SK-MEL-5 (cell line): ENCODE data around the gene DOCK9. TPM values are rescaled to one million over a fixed set of nuclear protein-coding genes. Genes with fewer than 3 reads are reported as not detected.

Experiments
- DNase-seq: peaks from one replicate; pipeline ENCODE4 v3.0.0-alpha.2; 2016; ENCODE audit warnings: low read depth, low spot score
- in situ Hi-C: cut with HindIII; loops from 2 replicates; pipeline ENCODE4 v1.10.0; 2016; ENCODE audit warnings: low sequenced_read_pairs, high pct_unique_total_duplicates, low pct_unique_long_range_greater_than_20kb
- polyA plus RNA-seq, 2 experiments: library from polyadenylated mRNA; depleted of rRNA; stranded (reverse); fragments of >200 nt; gene quantifications; 2 replicates each; pipeline ENCODE4 v1.2.3, GENCODE V29; 2015
- total RNA-seq: library from RNA; depleted of rRNA; stranded (reverse); fragments of >200 nt; shearing (Covaris generic); gene quantifications from 2 replicates; pipeline ENCODE4 v1.2.3, GENCODE V29; 2014; rRNA removed

DOCK9 gene
- total RNA-seq, result 14.3 and 16.2 TPM in 2 replicates
- 28.7 and 44.5 TPM in 2 replicates for polyA plus RNA-seq (2015; cell fraction: cytosol; rRNA removed)
- 71.4 and 116 TPM in 2 replicates for polyA plus RNA-seq (2015; cell fraction: nucleus; rRNA removed)

GRCh38 chr13:98977568-98978265 lies at the start of gene DOCK9:
Gene DOCK9 (minus strand): TSS chr13:98978064. CDS start chr13:98977909, 155 bp downstream.
- peak; percentile 79 for DNase-seq
- in situ Hi-C loops, result no loop called here

GRCh38 chr13:99027260-99027659 lies 49.4 kb upstream of the DOCK9 start:
- DNase-seq, result no peak
- in situ Hi-C loops, result no loop called here

- in situ Hi-C loops, result no loop called here
- peak; percentile 71 for DNase-seq
These were observed 45.1 kb upstream of the DOCK9 start for GRCh38 chr13:99022941-99023340.

- in situ Hi-C loops, result no loop called here
- DNase-seq, result no peak
These were observed 40.7 kb upstream of the DOCK9 start for GRCh38 chr13:99018418-99019180.

GRCh38 chr13:99015606-99016490 lies 38.0 kb upstream of the DOCK9 start:
- no peak for DNase-seq
- in situ Hi-C loops, result no loop called here

GRCh38 chr13:99014522-99014921 lies 36.7 kb upstream of the DOCK9 start:
- in situ Hi-C loops, result no loop called here
- DNase-seq, result no peak

- DNase-seq, result no peak
- in situ Hi-C loops, result no loop called here
These were observed 36.1 kb upstream of the DOCK9 start for GRCh38 chr13:99013951-99014350.

GRCh38 chr13:99012539-99012938 lies 34.7 kb upstream of the DOCK9 start:
- in situ Hi-C loops, result no loop called here
- DNase-seq, result no peak

GRCh38 chr13:99009987-99010551 lies 32.2 kb upstream of the DOCK9 start:
- no peak for DNase-seq
- in situ Hi-C loops, result no loop called here

GRCh38 chr13:99008577-99008976 lies 30.7 kb upstream of the DOCK9 start:
- no peak for DNase-seq
- in situ Hi-C loops, result no loop called here

- no peak for DNase-seq
- in situ Hi-C loops, result no loop called here
These were observed 29.6 kb upstream of the DOCK9 start for GRCh38 chr13:99007414-99007986.

- in situ Hi-C loops, result no loop called here
These were observed 27.7 kb upstream of the DOCK9 start for GRCh38 chr13:99005609-99006008.

GRCh38 chr13:99004978-99005377 lies 27.1 kb upstream of the DOCK9 start:
- no peak for DNase-seq
- in situ Hi-C loops, result no loop called here

More at GRCh38 chr13:99005609-99006008, 27.7 kb upstream of the DOCK9 start:
- DNase-seq, result peak; percentile 15

GRCh38 chr13:99003851-99004471 lies 26.1 kb upstream of the DOCK9 start:
- DNase-seq, result no peak
- in situ Hi-C loops, result no loop called here

- in situ Hi-C loops, result no loop called here
- DNase-seq, result no peak
These were observed 25.3 kb upstream of the DOCK9 start for GRCh38 chr13:99003186-99003585.

GRCh38 chr13:99002172-99002710 lies 24.4 kb upstream of the DOCK9 start:
- in situ Hi-C loops, result no loop called here
- DNase-seq, result no peak

- no peak for DNase-seq
- in situ Hi-C loops, result no loop called here
These were observed 22.3 kb upstream of the DOCK9 start for GRCh38 chr13:99000137-99000536.
